ENCODE measurements around the gene FBXL19.

FBXL19 gene

DNA sequence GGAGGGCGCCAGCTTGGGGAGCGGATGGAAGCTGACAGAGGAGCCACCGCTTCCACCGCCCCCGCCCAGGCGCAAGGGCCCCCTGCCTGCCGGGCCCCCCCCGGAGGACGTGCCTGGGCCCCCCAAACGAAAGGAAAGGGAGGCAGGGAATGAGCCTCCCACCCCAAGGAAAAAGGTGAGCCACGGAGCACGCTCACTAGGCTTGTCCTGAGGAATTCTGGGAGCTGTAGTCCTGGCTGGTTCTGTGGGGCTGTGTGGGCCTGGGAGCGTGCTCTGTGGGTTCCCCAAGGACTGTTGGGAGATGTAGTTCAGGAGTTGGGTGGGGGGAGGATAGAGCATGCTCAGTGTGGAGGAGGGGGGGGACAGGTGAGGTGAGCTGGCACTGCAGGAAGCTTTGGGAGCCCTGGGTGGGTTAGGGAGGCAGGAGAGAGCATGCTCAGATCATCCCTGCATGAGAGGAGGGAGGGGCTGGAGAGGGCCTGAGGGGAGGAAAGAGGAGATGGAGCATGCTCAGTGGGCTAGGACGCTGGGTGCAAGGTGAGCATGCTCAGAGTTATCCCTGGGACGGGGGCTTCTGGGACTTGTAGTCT lies 4.5 kb downstream of the FBXL19 start:
- POLR2A ChIA-PET = interaction anchor here (0.5 kb wide), 1 partner anchor 256 kb away, joined by 6 read pairs; no protein-coding TSS in a partner anchor
- CTCF ChIA-PET = interaction anchor here (1.3 to 4.2 kb wide), 5 partner anchors 8 to 234 kb away, joined by 4 to 20 read pairs (median 5); no protein-coding TSS in a partner anchor
- TF ChIP-seq CTCF (IDR thresholded peaks at IDR 0.05; ENCODE audit: control extremely low read depth, extremely low read depth, low read depth, missing control alignments) = no peak
- no peak for DNase-seq (ENCODE audit: extremely low spot score)

- DNase-seq (ENCODE audit: extremely low spot score) = no peak
- ChIA-PET CTCF (interaction anchor here (0.6 to 4.2 kb wide), 5 partner anchors 7 to 13 kb away, joined by 3 to 20 read pairs (median 3); no protein-coding TSS in a partner anchor), POLR2A (interaction anchor here (0.5 kb wide), 1 partner anchor 256 kb away, joined by 6 read pairs; no protein-coding TSS in a partner anchor)
- TF ChIP-seq CTCF (IDR thresholded peaks at IDR 0.05; ENCODE audit: control extremely low read depth, extremely low read depth, low read depth, missing control alignments) = no peak
These were observed 5.0 kb downstream of the FBXL19 start for GRCh38 chr16:30928390-30928789.

- TF ChIP-seq CTCF (IDR thresholded peaks at IDR 0.05; ENCODE audit: control extremely low read depth, extremely low read depth, low read depth, missing control alignments) = no peak
- DNase-seq (ENCODE audit: extremely low spot score) = no peak
- POLR2A ChIA-PET = no interaction called here
- CTCF ChIA-PET = interaction anchor here (0.6 to 1.0 kb wide), 3 partner anchors 8 to 12 kb away, joined by 3 read pairs; no protein-coding TSS in a partner anchor
These were observed 5.8 kb downstream of the FBXL19 start for GRCh38 chr16:30929167-30929566.

- ChIA-PET POLR2A (no interaction called here), CTCF (interaction anchor here (1.5 kb wide), 1 partner anchor 12 kb away, joined by 10 read pairs; no protein-coding TSS in a partner anchor)
- TF ChIP-seq CTCF (IDR thresholded peaks at IDR 0.05; ENCODE audit: control extremely low read depth, extremely low read depth, low read depth, missing control alignments) = no peak
- no peak for DNase-seq (ENCODE audit: extremely low spot score)
These were observed 6.8 kb downstream of the FBXL19 start for GRCh38 chr16:30930160-30930571.

DNA sequence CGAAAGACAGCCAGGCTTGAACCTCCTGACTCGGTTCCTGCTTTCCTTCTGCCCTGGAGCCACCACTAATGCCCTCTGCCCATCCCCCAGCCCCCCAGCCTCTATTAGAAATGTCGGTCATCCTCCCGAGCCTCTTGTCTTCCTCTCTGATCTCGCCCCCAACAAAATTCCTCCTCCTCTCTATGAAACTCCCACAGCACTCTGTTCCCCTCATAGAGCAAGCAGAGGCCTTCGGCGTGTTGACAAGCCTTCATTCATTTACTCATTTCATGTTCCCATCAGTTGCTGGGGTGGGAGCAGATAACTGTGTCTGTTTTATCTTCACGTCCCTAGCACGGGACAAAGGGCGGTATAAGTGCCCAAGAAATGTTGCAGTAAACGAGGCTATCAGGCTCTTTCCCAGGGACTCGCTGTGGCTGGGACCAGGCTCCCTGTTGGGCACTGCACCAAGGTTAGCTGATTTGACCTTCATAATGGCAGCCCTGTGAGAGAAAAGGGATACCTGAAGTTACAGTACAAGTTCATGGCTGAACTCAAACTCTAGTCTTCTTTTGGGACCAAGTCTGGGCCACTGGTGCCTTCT lies 7.8 kb downstream of the FBXL19 start:
- DNase-seq (ENCODE audit: extremely low spot score) = no peak
- ChIA-PET CTCF (interaction anchor here (1.5 kb wide), 2 partner anchors 10 to 11 kb away, joined by 10 to 17 read pairs; no protein-coding TSS in a partner anchor), POLR2A (no interaction called here)
- TF ChIP-seq CTCF (IDR thresholded peaks at IDR 0.05; ENCODE audit: control extremely low read depth, extremely low read depth, low read depth, missing control alignments) = no peak

DNA sequence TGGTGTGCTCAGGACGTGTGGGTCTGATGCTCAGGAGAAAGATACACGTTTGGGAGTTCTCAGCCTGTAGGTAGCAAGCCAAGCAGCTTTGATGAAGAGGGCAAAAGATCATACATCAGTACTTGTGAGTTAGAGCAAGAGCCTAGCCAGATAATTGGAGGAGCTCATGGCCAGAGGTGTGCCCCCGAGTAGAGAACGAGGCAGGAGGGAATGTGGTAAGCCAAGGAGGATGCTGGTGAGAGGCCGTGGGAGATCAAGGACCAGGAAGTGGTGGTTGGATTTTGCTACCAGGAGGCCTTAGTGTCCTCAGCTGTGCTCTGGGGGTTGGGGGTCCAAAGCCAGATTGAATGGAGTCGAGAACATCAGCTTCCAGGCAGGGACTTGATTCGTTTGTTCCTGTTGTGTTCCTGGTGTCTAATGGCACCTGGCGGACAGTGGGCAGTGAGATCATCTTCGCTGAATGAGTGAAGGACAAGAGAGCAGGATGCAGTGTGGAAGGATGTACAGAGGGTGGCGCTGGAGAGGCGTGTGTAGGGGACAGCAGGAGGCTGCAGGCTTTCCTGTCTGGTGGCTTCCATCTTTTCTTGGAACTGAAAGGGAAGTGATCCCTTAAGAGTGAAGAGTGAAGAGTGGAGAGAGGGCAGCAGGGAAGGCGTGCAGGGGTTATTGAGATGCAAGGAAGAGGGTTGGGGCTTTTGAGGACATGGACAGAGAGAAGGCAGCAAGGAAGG lies 11.6 kb downstream of the FBXL19 start:
- TF ChIP-seq CTCF (IDR thresholded peaks at IDR 0.05; ENCODE audit: control extremely low read depth, extremely low read depth, low read depth, missing control alignments) = peak; percentile 47
- ChIA-PET CTCF (interaction anchor here (0.9 to 12.6 kb wide), 7 partner anchors 9 to 934 kb away, joined by 3 to 173 read pairs (median 6); partner anchors contain the start of genes HSD3B7, ORAI3 and PHKG2), POLR2A (no interaction called here)
- DNase-seq (ENCODE audit: extremely low spot score) = peak; percentile 48

Data from GM10248 (cell line).